NB4 (cell line): ENCODE results near the gene RAP2A.

Experiments used
- CTCF ChIP-seq: IDR thresholded peaks from one replicate; pipeline ENCODE4 v1.5.1; 2012; ENCODE audit warnings: low read depth, low read length
- MAX ChIP-seq: IDR thresholded peaks from 2 replicates; pipeline ENCODE4 v1.6.1; 2011; ENCODE audit warnings: low read depth, low read length
- MYC ChIP-seq: IDR thresholded peaks from 2 replicates; pipeline ENCODE4 v1.6.1; 2011; ENCODE audit warnings: low read depth, low read length
- POLR2A ChIP-seq: IDR thresholded peaks from 2 replicates; pipeline ENCODE4 v1.6.1; 2011; ENCODE audit warnings: mild to moderate bottlenecking; ENCODE audit not compliant: insufficient read length; ENCODE audit errors: extremely low read depth

- TF ChIP-seq POLR2A (no peak), MAX (no peak), CTCF (no peak), MYC (no peak)
Measured at GRCh38 chr13:97440598-97441170, 6.7 kb downstream of the RAP2A start.
